ENCODE measurements around the gene SCD.
"Not testable (repeated sequence)": the region's sequence is repeated elsewhere in the genome, so short reads cannot be mapped to it uniquely, and the experiment has no call there.

The SCD gene

GRCh38 chr10:100372415-100373297, 25.6 kb downstream of the SCD start:
- ATAC-seq: no peak
- TF ChIP-seq POU6F1 (CRISPR knock-in tag; IDR thresholded peaks at IDR 0.05; ENCODE audit: borderline replicate concordance, low read depth) (no peak), ESRRG (CRISPR knock-in tag; IDR thresholded peaks at IDR 0.05) (no peak), RARB (CRISPR knock-in tag; IDR thresholded peaks at IDR 0.05) (no peak), ZNF70 (CRISPR knock-in tag; IDR thresholded peaks at IDR 0.05) (no peak), PPARA (CRISPR knock-in tag; IDR thresholded peaks at IDR 0.05; ENCODE audit: borderline replicate concordance) (no peak), CSDC2 (CRISPR knock-in tag; IDR thresholded peaks at IDR 0.05) (0 out of 2 replicates have a peak, but pooled peaks have one; percentile 54), BACH2 (CRISPR knock-in tag; IDR thresholded peaks at IDR 0.05; ENCODE audit: borderline replicate concordance) (no peak), ZFP3 (CRISPR knock-in tag; IDR thresholded peaks at IDR 0.05) (peak; percentile 23; the same call in 1 of the 2 replicates), ZNF565 (CRISPR knock-in tag; conservative IDR thresholded peaks at IDR 0.05; ENCODE audit: low read depth) (no peak), ZFP30 (CRISPR knock-in tag; IDR thresholded peaks at IDR 0.05) (no peak), ISL1 (CRISPR knock-in tag; IDR thresholded peaks at IDR 0.05) (0 out of 2 replicates have a peak, but pooled peaks have one; percentile 4), CSRNP3 (CRISPR knock-in tag; IDR thresholded peaks at IDR 0.05) (no peak), GLIS3 (CRISPR knock-in tag; IDR thresholded peaks at IDR 0.05) (no peak)

- 0 out of 2 replicates have a peak, but pooled peaks have one; percentile 13 for TF ChIP-seq TSHZ2 (CRISPR knock-in tag; IDR thresholded peaks at IDR 0.05)
- TF ChIP-seq PPARA (CRISPR knock-in tag; IDR thresholded peaks at IDR 0.05; ENCODE audit: borderline replicate concordance): no peak
- peak; percentile 5; the same call in 1 of the 2 replicates for TF ChIP-seq TCF4 (CRISPR knock-in tag; IDR thresholded peaks at IDR 0.05; ENCODE audit: borderline replicate concordance)
- TF ChIP-seq SNAI2 (CRISPR knock-in tag; IDR thresholded peaks at IDR 0.05): 0 out of 2 replicates have a peak, but pooled peaks have one; percentile 23
- 0 out of 2 replicates have a peak, but pooled peaks have one; percentile 16 for TF ChIP-seq CREB5 (CRISPR knock-in tag; IDR thresholded peaks at IDR 0.05; ENCODE audit: low read depth)
- ATAC-seq: peak; percentile 95
These were observed 26.5 kb downstream of the SCD start for GRCh38 chr10:100373298-100374199.

- no peak for TF ChIP-seq PPARA (CRISPR knock-in tag; IDR thresholded peaks at IDR 0.05; ENCODE audit: borderline replicate concordance)
- no peak for TF ChIP-seq GLIS3 (CRISPR knock-in tag; IDR thresholded peaks at IDR 0.05)
- peak; percentile 31; the same call in 1 of the 2 replicates for TF ChIP-seq ZFP3 (CRISPR knock-in tag; IDR thresholded peaks at IDR 0.05)
- no peak for ATAC-seq
These were observed 27.2 kb downstream of the SCD start for GRCh38 chr10:100374200-100374655.

GRCh38 chr10:100374677-100375353, 27.8 kb downstream of the SCD start:
- not testable (repeated sequence) for ATAC-seq

- ATAC-seq: not testable (repeated sequence)
These were observed 29.6 kb downstream of the SCD start for GRCh38 chr10:100376656-100377055.

All from SK-N-SH treated with all-trans-retinoic acid at 6 μM for 48 hours (cell line).